ENCODE measurements around the gene MOCS1.

MOCS1 gene

DNA sequence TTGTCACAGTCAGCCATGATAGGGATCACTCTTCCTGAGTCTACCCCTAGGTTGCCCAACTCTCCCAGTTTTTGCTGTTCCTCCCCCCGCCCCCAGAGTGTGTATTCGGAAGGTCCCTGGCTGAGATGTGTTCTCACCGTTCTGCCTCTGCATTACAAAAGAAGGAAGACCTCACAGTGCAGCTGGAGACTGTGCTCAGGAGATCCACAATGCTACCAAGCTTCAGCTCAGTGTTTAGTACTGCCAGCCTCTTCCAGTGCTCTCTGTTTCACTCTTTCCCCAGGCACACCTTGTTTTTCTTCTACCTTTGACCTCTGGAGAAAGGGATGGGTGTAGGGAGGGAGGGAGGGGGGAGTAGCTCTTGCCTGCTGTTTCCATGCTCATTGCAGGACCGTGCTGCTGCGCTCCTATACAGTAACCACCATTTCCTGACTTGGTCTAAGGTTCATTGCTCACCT is 13.4 kb upstream of the MOCS1 start:
- no peak for DNase-seq

DNA sequence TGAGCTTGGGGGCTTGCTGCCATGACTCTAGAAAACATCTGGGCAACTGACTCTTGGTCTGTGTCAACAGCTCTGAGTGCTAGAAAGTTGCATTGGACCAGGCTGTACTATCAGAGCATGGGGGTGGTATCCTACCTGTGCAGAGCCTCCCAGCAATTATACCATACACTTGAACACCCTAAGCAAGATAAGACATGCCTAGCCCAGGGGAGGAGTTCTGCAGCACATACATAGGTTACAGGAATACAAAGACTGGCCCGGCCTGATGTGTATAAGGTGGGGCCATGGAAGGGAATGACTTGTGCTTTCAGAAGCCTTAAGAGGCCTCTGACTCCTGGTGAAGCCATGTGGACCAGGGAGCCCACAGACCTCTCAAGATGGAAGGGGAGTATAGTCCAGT is 11.4 kb upstream of the MOCS1 start:
- DNase-seq = no peak

DNA sequence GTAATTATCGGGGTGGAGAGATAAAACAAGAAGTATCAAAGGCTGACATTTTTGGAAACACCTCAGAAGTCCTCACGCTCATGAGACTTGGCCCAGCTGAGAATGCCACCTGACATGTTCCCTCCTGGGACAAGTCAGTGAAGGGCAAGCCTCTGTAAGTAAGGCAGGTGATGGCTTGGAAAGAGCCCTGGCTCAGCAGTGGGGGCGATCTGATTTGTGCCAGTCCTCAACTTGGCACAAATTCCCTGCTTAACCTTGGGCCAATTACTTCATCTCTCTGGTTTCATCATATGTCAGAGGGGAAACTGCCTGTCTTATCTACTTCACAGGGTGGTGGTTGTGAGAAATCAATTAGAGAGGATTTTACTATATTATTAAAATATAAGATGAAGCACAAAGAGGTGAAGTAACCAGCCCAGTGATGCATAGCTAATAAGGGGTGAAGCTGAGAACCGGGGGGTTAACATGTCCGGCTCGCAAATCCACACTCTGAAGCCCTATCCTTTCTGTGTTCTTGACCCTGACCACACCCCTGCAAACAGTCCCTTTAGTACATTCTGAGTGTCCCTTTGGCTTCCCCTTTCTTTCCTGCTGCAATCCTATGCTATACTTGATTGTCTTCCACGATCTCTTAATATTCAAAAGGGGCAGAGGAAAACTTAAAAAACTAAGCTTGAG is 8.8 kb upstream of the MOCS1 start:
- DNase-seq = no peak

DNA sequence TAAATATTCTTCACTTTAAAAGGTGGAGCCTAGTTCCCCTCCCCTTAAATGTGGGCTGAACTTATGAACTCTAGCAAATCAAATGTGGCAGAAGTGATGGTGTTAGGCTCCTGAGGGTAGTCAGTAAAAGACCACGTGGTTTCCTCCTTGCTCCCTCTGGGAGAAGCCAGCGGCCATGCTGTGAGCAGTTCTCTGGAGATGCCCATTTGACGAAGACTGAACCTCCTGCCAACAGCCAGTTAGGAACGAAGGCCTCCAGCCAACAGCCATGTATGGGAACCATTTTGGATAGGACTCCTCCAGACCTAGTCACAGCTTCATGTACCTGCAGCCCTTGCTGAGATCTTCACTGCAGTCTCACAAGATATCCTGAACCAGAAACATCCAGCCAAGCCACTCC is 7.6 kb upstream of the MOCS1 start:
- no peak for DNase-seq

DNA sequence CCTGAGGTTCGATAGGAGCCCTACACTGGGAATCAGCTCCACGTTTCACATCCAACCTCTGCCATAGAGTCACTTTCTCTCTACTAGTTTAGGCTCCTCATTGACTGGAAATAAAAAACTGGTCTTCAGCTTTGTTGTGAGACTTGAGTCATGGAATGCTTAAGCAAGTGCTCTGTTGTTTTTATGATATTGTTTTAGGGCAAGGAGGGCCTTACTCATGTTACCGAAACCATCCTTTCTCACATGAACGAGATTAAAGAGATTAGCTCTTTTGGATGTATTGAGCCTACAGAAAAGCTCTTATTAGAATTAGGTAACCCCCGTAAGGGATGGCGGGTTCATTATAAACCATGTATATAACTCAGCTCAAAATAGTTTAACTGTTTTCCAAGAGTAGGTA is 6.9 kb upstream of the MOCS1 start:
- no peak for DNase-seq

DNA sequence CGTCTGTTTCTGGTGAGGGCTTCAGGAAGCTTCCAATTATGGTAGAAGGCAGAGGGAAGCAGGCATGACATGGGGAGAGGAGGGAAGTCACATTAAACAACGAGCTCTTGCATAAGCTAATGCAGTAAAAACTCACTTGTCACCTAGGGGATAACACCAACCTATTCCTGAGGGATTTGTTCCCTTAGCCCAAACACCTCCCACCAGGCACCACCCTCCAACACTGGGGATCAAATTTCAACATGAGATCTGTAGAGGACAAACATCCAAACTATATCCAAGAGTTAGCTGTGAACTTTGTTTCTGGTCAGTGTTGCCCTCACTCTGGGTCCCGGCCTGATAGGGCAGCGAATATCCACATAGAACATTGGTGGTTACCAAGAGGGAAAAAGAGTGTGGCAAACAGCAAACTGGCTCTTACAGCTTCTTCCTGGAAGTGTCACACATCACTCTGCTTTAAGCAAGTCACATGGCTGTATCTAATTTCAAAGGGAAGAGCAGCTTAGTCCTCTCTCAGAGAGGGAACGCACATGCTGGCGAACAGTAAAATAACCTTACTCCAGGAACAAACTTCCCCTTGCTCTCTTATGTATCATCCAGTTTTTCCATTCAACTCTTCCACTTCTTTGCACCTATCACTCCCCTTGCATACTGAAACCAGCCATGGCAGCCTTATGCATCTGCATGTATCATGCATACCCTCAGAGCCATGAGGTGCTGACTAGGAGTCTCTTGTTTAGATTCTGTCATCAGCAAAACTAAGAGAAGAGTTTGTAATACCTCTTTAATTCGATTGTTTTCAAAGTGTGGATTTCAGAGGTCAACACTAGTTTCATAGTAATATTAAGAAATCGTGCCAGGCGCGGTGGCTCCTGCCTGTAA is 4.8 kb upstream of the MOCS1 start:
- no peak for DNase-seq

DNA sequence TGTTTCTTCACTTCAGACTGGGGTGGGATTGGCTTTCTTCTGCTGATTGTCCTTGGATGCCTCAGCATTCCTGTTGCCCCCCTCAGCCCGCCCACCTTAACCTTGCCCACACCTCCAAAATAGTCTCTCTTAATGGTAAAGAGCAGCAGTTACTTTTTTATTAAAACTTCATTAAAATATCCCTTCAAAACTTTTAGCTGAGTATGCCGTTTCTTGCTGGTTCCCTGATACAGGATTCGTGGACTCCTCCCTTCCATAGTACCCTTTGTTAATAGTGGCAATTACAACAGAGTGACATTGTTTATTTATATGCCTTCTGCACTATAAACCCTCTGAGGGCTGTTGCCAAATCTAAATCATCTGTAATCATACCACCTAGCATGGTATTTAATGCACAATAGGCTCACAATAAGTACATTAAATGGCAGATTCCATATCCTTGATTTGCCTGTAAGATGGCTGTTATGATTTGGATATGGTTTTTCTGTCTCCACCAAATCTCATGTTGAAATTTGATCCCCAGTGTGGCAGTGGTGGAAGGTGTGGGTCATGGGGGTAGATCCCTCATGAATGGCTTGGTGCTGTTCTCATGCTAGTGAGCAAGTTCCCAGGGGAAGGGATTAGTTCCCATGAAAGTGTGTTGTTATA is 3.5 kb upstream of the MOCS1 start:
- no peak for DNase-seq

DNA sequence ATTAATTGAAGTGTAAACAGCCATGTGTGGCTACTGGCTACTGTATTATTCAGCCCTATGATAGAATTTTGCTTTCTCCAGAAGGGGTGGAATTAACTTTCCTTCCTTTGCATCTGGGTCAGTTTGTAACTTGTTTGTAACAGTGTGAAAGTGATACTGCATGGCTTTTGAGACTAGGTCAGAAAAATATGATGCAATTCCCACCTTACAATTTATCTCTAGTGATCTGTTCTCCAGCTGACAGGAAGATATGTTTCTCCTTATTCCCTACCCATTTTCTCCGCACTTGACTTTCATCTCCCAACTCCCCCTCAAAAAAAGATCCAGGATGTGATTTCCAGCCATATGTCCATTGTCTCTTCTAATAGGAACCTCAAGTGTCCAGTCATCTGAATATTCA is 2.6 kb upstream of the MOCS1 start:
- no peak for DNase-seq

DNA sequence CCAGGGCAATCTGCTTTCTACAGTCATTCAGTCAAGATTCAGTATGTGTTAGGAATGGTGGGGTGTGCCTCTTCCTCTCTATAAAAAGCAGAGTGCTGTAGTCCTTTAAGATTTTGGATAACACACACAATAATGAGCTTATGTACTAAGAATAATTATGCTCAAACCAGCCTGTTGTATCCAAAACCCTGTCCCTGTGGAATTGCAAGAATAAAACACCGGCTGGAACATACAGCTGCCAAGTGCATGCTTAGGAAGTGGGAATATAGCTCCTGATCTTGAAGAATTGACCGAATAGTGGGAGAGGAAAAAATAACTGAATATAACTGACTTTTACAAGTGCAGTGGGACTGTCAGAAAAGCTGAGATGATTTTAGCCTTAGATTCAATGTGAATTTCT is 979 bp upstream of the MOCS1 start:
- DNase-seq = no peak

DNA sequence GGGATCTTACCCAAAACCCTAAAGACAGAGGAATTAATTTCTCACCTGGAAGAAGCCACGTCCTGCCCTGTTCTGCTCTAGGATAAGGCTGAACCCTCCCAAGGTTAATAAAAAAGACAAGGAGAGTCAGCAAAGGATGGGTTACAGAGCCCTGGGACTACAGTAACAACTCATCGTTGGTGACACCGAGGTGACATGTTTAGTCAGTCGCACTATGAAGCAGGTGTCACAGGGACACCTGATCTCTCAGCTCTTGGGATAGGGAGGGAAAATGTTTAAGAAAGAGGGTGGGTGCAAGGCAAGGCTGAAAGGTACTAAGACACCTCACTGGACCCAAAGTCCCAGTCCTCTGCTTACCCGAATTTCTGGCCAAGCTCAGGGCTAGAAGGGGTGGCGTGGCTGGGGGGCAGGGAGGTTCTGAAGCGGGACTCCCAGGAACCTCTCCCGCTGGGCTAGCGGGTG is 562 bp downstream of the MOCS1 start:
- DNase-seq = no peak

DNA sequence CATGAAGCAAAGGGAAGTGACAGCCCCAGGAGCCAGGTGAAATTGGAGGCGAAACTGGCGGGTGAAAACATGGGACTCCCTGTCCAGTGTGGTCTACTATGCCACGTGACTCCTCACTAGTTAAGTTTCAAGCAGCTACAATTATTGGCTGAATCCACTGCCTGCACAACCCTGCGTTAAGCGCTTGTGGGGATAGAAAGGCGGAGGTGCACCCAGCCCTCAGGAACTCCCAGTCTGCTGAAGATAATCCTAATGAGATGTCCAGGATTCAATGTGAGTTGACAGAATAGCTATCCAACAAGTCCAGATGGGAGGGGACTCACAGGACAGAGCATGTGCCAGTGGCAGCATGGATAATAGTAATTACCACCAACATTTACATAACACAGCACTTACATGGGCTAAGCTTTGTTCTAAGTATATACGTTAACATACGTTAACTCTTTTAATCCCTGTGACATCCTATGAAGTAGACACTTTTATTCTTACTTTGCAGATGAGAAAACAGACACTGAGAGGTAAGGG is 1.8 kb downstream of the MOCS1 start:
- DNase-seq = no peak

DNA sequence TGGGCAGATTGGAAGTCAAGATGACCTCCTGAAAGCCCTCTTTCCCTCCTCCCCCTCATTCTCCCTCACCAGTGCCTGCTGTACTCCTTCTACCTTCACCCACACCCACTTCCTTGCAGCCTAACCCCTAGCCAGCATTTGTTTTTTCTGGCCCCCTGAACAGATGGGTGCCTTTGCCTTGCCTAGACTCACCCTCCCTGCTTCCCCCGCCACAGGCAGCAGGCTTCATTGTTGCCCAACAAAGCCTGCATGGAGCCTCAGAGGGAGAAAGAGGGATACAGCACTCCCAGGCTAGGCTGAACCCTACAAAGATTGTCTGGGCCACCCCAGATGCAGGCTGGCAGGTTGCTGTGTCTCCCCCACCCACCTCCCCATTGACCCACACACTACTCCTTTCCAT is 2.7 kb downstream of the MOCS1 start:
- no peak for DNase-seq

DNA sequence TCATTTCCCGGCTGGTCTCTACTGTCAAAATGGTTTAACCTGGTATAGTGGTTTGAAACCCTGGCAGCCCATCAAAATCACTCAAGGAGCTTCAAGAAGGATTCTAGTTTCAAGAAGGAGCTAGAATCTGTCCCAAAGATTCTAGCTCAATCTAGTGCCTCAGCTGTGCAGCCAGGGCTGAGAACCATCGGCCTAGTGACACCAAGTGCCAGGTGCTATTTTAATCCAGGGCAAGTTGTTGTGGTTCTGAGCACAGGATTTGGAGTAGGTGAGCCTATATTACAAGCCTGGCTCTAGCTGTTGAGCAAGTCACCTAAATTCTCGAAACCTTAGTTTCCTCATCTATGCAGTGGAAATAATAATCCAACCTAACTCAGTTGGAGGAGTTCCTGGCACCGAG is 3.7 kb downstream of the MOCS1 start:
- no peak for DNase-seq

DNA sequence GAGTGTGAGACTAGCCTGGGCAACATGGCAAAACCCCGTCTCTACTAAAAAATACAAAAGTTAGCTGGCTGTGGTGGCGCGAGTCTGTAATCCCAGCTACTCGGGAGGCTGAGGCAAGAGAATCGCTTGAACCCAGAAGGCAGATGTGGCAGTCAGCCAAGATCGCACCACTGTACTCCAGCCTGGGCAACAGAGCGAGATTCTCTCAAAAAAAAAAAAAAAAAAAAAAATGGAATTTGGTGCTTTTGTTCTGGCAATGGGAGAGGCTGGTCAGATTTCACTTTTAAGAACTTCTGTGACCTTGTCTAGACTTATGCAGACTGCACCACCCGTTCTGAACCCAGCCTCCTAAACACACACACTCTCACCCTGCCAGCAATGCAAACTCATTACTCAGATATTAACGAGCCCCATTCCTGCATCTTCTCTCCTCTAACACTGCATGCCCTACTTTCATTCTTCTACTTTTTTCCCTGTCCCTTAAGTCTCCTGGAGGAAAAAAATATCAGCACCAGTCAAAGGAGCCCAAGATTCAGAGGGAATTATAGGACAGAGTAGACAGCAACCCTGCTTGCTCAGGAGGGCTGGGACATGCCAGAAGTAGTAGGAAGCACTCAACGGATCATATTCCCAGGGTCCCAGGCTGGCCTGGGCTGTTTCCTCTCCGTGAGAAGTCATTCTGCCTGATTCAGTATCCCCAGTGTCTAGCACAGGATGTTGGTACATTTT is 4.4 kb downstream of the MOCS1 start:
- DNase-seq = peak; percentile 56

DNA sequence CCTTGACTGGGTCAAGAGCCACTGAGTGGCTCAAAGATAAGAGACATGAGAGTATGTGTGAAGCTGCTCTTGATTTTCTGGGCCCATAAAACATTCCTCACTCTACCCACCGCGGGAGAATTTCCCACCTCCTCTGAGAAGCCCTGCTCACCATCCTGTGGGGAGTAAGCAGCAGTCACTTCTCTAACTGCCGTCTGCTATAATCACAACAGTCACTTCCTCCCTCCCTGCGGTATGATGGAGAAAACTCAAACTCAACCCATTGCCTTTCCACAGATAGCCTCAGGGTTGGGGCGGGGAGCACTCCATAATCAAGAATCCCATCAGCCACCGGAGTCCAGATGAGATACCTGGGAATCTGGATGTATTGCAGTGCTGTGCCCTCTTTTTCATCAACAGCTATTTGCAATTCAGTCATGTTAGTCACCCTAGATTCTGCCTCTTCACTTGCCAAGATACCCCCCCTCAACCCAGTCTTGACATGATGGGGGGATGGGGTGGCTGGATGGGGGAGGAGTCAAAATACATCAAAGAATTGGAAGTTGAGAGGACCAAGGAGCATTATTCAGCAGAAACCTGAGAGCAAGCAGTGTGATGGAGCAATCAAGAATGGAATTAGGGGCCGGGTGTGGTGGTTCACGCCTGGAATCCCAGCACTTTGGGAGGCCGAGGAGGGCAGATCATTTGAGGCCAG is 5.1 kb downstream of the MOCS1 start:
- DNase-seq = peak; percentile 41

DNA sequence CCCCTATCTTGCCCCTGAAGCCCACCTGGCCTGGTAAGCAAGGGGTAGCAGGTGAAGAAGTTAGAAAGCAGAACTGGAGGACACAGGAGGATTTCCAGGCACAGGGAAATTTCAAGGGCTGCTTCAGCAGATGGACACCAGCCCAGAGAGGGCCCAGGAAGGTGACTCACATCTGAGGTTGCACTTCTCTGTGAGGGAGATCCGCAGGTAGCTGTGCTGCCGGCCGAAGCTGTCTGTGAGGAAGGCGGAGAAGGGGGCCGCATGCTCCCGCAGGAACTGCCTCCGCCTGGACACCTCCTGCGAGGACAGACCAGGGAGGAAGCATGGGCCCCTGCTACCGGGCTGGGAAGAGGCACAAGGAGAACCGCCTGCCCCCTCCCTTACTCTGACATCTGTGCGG is 7.1 kb downstream of the MOCS1 start:
- peak; percentile 62 for DNase-seq

DNA sequence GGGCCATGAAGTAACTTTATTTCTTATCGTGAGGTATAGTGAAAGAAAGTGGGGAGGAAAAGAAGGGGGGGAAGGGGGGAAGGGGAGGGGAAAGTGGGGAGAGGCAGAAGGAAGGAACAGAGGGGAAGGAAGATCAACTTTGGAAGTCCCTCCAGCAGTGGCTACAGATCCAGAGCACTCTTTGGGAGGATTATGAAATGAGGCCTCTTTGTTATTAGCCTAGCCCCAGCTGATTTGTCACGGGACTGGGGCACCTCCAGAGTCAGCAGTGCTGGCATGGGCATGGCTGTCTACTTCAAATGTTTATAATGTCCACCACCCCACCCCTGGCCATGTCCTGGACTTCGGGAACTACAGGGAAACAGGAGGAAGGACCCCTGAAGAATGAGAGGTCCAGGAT is 7.6 kb downstream of the MOCS1 start:
- peak; percentile 35 for DNase-seq

DNA sequence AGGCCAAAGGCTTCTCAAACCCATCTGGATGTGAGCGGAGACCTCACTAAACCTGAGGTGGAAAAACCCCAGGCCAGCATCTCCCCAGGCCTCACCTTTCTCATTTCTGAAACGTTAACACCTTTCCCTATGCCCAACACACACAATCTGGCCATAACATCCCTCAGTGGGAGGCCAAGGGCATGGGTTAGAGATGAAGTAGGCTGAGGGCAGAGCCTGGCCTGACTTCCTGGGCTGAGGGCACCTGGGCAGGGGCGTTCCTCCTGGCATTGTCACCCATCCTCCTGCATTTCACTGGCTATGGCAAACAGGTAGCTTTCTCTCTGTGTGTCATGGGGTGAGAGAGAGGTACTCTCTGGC is 8.4 kb downstream of the MOCS1 start:
- DNase-seq = no peak

DNA sequence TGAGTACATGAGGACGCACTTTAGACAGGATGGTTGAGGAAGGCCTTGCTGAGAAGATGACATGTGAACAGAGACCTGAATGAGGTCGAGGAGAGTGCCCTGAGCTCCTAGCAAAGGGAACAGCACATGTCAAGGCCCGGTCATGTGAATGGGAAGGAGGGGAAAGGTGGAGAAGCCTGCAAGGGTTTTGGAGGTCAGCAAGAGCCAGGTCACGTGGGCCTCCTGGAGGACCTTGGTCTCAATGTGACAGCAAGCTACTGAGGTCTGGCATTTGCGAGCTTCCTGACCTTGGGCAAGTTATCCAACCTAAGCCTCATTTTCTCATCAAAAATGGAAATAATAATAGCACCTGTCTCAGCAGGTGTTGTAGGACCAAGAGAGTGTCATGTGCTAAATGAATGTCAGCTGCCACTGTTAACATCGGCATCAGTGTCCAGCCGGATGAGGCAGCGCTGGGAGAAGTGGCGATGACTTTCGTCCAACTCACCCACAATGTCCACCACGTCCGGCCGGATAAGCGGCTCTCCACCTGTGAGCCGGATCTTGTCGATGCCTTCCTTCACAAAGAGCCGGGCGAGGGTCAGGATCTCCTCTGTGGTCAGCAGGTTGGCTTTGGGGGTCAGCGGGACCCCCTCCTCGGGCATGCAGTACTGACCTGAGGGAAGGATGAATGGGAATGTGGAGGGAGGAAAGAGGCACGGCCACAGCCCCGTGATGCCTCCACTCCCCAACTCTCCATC is 8.9 kb downstream of the MOCS1 start:
- DNase-seq = no peak

DNA sequence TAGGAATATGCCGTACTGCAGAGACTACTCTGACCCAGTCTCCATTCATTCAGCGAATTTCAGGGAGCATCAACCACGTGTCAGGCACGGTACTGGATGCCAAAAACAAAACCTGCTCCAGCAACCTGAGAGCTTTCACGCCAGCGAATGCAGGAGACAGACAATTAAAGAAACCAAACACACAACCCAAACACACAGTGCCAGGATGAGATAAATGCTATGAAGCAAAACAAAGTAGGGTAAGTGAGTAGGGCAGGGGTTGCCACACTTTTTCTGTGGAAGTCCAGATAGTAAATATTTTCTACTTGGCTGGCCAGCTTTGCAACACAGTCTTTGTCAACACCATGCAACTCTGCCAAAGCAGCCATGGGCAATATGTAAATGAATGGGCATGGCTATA is 10.0 kb downstream of the MOCS1 start:
- no peak for DNase-seq

DNA sequence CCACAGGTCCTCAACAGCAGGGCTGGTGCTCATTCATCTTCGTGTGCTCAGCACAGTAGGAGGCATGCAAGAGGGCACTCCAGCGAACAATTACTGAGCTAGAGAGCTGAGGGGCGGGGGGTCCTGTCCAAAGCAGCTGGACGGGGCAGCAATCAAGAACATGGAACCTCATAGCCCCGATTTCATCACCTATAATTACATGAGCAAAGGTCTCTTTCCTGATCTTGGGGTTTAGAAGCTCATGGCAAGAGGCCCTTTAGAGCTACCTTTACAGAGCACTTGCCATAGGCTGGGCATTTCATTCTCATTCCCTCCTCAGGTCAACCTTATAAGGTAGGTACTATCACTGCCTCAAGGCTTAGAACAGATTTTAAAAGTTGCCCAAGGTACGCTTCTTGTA is 10.4 kb downstream of the MOCS1 start:
- DNase-seq = no peak

DNA sequence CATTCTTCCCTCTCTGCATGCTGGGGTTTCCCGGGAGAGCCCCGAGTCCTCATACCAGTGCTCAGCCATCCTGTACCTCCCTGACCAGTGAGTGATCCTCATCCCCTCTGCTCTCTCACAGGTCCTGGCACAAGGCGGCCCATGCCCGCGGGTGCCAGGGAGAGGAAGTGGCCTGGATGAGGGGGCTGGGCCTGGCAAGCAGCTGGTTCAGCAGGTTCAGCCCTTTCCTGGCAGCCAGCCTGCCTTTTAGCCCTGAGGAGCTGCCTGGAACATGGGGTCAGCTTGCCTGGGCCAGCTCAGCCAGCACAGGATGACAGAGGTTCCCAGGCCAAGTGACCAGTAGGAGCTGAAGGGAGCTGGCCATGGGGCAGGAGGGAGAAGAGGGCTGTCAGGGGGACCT is 10.9 kb downstream of the MOCS1 start:
- no peak for DNase-seq

All from EL (cell line).